Body of pancreas (tissue), 4 donors: ENCODE data around the gene ANKRD11.

Experiments
- POLR2A ChIP-seq, 3 donors: fragments of 450-650 bp; IDR thresholded peaks; one replicate each; pipeline ENCODE4 v1.6.1; 2016; ENCODE audit warnings: antibody characterized with exemption in 3 of 3, mild to moderate bottlenecking in 2 of 3
- TF ChIP-seq, protein P1 (sequence below), 7 experiments: fragments of 450-650 bp in 4 of 7; fragments of 200-600 bp in 3 of 7; sonication (generic) in 3 of 7; IDR thresholded peaks; one replicate each; pipeline ENCODE4 v1.5.1; 2016 to 2019; ENCODE audit warnings: antibody characterized with exemption in 7 of 7

DNA sequence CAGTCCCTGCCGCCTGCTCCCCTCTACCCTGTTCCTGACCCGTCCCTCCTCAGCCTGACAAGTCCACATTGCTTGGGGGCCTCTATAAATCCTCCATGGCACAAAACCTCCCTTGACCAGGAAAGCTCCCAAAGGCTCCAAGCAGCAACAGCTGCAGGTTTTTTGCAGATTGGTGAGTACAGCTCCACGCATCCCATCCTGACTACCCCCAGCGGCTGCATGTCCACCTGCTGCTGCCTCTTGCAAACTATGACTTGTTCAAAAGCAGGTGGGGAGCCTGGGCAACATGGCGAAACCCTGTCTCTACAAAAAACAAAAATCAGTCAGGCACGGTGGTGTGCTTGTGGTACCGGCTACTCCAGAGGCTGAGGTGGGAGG is 122.8 kb downstream of the ANKRD11 start:
- TF ChIP-seq, protein P1, sequence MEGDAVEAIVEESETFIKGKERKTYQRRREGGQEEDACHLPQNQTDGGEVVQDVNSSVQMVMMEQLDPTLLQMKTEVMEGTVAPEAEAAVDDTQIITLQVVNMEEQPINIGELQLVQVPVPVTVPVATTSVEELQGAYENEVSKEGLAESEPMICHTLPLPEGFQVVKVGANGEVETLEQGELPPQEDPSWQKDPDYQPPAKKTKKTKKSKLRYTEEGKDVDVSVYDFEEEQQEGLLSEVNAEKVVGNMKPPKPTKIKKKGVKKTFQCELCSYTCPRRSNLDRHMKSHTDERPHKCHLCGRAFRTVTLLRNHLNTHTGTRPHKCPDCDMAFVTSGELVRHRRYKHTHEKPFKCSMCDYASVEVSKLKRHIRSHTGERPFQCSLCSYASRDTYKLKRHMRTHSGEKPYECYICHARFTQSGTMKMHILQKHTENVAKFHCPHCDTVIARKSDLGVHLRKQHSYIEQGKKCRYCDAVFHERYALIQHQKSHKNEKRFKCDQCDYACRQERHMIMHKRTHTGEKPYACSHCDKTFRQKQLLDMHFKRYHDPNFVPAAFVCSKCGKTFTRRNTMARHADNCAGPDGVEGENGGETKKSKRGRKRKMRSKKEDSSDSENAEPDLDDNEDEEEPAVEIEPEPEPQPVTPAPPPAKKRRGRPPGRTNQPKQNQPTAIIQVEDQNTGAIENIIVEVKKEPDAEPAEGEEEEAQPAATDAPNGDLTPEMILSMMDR (IDR thresholded peaks at IDR 0.05), result no peak
- TF ChIP-seq POLR2A (IDR thresholded peaks at IDR 0.05), result no peak
